Measurements from ENCODE around the gene DPP10.
"Not testable (repeated sequence)": the region's sequence is repeated elsewhere in the genome, so short reads cannot be mapped to it uniquely, and the experiment has no call there.

DPP10 gene

DNA sequence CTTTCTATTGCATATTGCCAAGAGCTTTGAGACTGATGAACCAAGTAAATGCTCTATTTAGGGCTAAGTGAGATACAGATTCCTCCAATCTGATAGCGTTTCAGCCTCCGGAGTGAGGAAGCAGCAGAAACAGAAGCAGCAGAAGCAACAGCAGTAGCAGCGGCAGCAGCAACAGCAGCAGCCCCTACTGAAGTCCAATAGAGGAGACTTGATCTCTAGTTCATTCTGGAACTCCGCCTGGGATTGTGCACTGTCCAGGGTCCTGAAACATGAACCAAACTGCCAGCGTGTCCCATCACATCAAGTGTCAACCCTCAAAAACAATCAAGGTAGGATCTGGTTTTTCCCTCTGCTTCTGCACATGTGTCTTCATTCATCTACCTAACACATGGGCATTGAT is at the start of gene DPP10:
DPP10 (plus strand) TSS at position 132 of the 400 bp plus-strand sequence.
- H3K4me3 Mint-ChIP-seq = no peak within 1 kb of the TSS
- H3K4me1 Mint-ChIP-seq (ENCODE audit: low read depth) = no peaks in the 10 kb centered on the region
- H3K27me3 Mint-ChIP-seq (ENCODE audit: low read depth) = no peaks in the 10 kb centered on the region
- no peak within 1 kb of the TSS for H3K27ac Mint-ChIP-seq
- H3K9me3 Mint-ChIP-seq = no peaks in the 10 kb centered on the region
- DNase-seq (ENCODE audit: low spot score) = no peak
- no peaks in the 10 kb centered on the region for H3K36me3 Mint-ChIP-seq (ENCODE audit: low read depth)

DNA sequence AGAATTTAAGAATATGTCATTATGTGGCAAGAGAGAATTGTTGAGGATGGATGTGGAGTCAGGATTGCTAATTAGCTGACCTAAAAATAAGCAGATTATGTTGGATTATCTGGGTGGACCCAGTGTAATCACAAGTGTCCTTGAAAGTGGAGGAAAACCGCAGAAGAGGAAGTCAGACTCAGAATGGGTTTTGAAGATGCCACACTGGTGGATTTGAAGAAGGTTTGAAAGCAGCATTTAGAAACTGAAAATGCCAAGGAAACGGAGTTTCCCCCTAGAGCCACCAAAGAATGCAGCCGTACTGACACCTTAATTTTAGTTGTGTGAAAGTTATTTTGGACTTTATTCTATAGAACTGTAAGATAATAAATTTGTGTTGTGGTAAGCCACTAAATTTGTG is 41.6 kb upstream of the DPP10 start:
- no peaks in the 10 kb centered on the region for H3K4me1 Mint-ChIP-seq (ENCODE audit: low read depth)
- H3K36me3 Mint-ChIP-seq (ENCODE audit: low read depth) = no peaks in the 10 kb centered on the region
- no peaks in the 10 kb centered on the region for H3K27me3 Mint-ChIP-seq (ENCODE audit: low read depth)
- no peak overlapping the region for H3K27ac Mint-ChIP-seq
- H3K9me3 Mint-ChIP-seq = peaks cover 4% of the 10 kb centered on the region
- H3K4me3 Mint-ChIP-seq = no peak overlapping the region
- DNase-seq (ENCODE audit: low spot score) = no peak

DNA sequence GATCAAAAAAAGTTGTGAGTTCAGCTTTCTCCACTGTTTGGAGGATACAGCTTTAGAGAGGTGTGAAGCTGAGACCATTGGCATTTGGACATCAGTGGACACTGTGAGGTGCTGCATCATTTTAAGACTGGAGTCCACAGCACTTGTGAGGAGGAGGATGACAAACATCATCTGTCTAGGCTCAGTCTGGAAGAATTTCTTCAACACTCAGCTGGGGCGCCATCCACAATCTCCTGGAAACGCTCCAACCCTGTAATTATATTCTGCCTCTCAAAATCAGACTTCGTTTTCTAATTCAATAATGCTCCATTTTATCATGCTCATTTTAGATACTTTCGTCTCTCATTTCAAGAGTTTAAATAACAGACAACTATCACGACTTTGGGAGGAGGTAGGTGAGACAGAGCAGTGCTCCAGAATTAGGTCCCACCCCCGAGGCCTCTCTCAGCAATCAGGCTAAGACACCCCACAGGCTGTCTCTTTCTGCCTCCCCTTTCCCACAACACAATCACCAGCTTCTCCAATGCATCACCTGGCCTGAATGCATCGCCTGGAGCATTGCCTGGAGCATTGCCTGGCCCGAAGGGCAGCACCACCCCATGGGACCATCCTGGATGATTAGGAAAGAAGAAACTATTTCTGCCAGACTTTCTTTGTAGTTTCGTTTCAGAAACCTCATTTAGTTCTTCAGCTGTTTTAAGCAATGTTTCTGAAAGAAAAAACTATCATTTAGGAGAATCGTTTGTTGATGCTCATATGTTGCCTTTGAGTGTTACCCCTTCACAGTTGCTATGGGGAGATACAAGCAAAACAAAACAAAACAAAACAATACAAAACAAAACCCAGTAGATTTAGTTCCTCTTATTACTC is 37.0 kb upstream of the DPP10 start:
- H3K27me3 Mint-ChIP-seq (ENCODE audit: low read depth) = no peaks in the 10 kb centered on the region
- H3K27ac Mint-ChIP-seq = no peak overlapping the region
- no peak for DNase-seq (ENCODE audit: low spot score)
- H3K36me3 Mint-ChIP-seq (ENCODE audit: low read depth) = no peaks in the 10 kb centered on the region
- H3K4me3 Mint-ChIP-seq = no peak overlapping the region
- H3K9me3 Mint-ChIP-seq = peaks cover 7% of the 10 kb centered on the region
- H3K4me1 Mint-ChIP-seq (ENCODE audit: low read depth) = no peaks in the 10 kb centered on the region

DNA sequence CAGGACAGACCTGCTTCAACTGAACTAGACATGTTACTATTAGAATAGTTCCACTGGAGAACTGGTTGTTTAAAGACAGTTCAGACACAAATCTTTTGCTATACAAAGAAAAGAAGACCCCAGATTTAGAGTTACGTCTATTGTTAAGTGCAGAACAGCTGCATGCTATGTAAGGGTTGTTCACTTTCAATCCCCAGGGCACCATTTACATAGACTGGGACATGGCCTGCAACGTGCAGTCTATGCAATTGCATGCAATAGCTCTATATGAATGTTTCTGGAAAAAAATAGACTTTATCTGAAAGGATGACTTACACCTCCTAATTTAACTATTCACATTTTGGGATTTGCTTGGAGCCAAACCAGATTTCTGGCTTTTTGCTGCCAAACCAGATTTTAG is 36.1 kb upstream of the DPP10 start:
- Mint-ChIP-seq H3K27me3 (ENCODE audit: low read depth) (no peaks in the 10 kb centered on the region), H3K4me3 (no peak overlapping the region)

DNA sequence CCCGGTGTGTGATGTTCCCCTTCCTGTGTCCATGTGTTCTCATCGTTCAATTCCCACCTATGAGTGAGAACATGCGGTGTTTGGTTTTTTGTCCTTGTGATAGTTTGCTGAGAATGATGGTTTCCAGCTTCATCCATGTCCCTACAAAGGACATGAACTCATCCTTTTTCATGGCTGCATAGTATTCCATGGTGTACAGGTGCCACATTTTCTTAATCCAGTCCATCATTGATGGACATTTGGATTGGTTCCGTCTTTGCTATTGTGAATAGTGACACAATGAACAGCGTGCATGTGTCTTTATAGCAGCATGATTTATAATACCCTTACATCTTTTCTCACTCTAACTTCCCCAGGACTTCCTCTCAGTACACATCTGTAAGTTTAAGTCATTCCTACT is 35.1 kb upstream of the DPP10 start:
- not testable (repeated sequence) for H3K27me3 Mint-ChIP-seq (ENCODE audit: low read depth); H3K4me3 Mint-ChIP-seq; H3K27ac Mint-ChIP-seq; H3K36me3 Mint-ChIP-seq (ENCODE audit: low read depth); H3K4me1 Mint-ChIP-seq (ENCODE audit: low read depth); DNase-seq (ENCODE audit: low spot score); H3K9me3 Mint-ChIP-seq

More for the DNA sequence above, 36.1 kb upstream of the DPP10 start:
- no peak for DNase-seq (ENCODE audit: low spot score)
- peaks cover 7% of the 10 kb centered on the region for H3K9me3 Mint-ChIP-seq
- no peaks in the 10 kb centered on the region for H3K36me3 Mint-ChIP-seq (ENCODE audit: low read depth)
- H3K27ac Mint-ChIP-seq = no peak overlapping the region
- no peaks in the 10 kb centered on the region for H3K4me1 Mint-ChIP-seq (ENCODE audit: low read depth)

DNA sequence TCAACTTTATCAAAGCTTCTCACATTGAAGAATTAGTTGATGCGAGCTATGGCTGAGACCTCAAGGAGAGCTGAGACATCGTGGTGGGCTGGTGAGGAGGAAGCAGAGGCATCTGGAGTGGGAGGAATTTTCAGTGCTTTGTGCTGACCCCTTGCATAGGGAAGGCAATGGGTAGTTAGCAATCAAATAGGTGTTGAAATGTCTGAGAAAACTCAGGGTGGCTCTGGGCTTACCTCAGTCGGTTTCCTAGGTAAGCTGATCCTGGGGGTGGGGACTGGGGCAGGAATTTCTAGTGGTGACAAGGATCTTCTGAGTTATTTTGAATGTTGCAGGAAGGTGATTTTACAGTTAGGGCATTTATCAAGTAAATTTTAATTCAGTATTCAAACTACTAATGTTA is 20.7 kb upstream of the DPP10 start:
- Mint-ChIP-seq H3K4me1 (ENCODE audit: low read depth) (no peaks in the 10 kb centered on the region), H3K27me3 (ENCODE audit: low read depth) (no peaks in the 10 kb centered on the region), H3K4me3 (no peak overlapping the region), H3K9me3 (no peaks in the 10 kb centered on the region), H3K36me3 (ENCODE audit: low read depth) (no peaks in the 10 kb centered on the region), H3K27ac (no peak overlapping the region)
- DNase-seq (ENCODE audit: low spot score) = no peak

DNA sequence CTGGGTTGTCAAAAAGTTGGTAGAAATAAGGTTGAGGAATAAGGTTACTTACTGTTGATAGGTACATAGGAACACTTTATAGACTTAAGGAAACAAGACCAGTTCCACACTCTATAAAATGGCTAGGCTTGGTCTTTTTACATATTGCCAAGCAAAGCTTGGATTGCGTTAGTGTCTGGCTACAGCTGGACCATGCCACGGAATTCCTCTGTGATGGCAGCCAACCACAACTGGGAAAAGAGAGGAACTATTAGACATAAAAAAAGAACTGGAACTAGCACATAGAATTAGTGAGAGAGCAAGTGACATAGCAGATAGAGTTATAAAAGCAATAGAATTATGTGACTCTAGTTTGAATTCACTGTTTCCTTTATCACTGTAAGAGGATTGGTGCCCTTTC is 17.7 kb upstream of the DPP10 start:
- Mint-ChIP-seq H3K4me1 (ENCODE audit: low read depth) (no peaks in the 10 kb centered on the region), H3K4me3 (no peak overlapping the region), H3K27me3 (ENCODE audit: low read depth) (no peaks in the 10 kb centered on the region), H3K36me3 (ENCODE audit: low read depth) (no peaks in the 10 kb centered on the region), H3K9me3 (no peaks in the 10 kb centered on the region), H3K27ac (no peak overlapping the region)
- DNase-seq (ENCODE audit: low spot score) = no peak

DNA sequence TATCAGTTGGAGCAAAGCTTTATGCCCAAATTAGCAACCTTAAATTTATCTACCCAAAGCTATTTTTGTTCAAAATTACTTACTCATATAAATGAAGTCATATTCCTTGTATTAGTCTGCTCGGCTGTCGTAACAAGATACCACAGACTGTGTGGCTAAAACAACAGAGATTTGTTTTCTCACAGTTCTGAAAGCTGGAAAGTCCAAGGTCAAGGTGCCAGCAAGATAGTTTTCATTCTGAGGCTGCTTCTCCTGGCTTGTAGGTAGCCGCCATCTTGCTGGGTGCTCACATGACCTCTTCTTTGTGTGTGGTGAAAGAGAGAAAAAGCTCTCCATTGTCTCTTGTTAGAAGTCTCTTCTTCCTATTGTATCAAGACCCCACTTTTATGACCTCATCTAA is 15.7 kb upstream of the DPP10 start:
- no peak overlapping the region for H3K27ac Mint-ChIP-seq
- H3K4me1 Mint-ChIP-seq (ENCODE audit: low read depth) = no peaks in the 10 kb centered on the region
- DNase-seq (ENCODE audit: low spot score) = no peak
- H3K27me3 Mint-ChIP-seq (ENCODE audit: low read depth) = no peaks in the 10 kb centered on the region
- no peaks in the 10 kb centered on the region for H3K36me3 Mint-ChIP-seq (ENCODE audit: low read depth)
- no peak overlapping the region for H3K4me3 Mint-ChIP-seq
- H3K9me3 Mint-ChIP-seq = no peaks in the 10 kb centered on the region

DNA sequence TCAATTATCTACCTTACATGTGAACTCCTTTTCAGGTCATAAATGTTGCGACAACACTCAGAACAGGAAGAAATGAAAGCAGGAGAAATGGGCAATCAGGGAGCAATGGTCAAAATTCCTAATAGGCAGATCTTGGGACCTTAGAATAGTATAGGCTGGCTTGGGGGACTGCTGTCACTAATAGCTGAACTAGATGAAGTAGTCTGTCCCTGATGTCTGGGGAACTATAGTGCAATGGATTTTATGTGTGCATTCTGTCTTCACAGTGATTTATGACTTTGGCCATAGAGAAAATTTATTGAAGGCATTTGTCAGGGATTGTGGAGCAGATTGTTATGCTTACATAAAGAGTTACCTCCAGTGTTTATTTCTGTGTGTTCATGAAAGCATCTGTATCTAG is 6.1 kb upstream of the DPP10 start:
- no peak for DNase-seq (ENCODE audit: low spot score)
- H3K27me3 Mint-ChIP-seq (ENCODE audit: low read depth) = no peaks in the 10 kb centered on the region
- no peak overlapping the region for H3K27ac Mint-ChIP-seq
- no peaks in the 10 kb centered on the region for H3K9me3 Mint-ChIP-seq
- no peaks in the 10 kb centered on the region for H3K36me3 Mint-ChIP-seq (ENCODE audit: low read depth)
- no peak overlapping the region for H3K4me3 Mint-ChIP-seq
- no peaks in the 10 kb centered on the region for H3K4me1 Mint-ChIP-seq (ENCODE audit: low read depth)

DNA sequence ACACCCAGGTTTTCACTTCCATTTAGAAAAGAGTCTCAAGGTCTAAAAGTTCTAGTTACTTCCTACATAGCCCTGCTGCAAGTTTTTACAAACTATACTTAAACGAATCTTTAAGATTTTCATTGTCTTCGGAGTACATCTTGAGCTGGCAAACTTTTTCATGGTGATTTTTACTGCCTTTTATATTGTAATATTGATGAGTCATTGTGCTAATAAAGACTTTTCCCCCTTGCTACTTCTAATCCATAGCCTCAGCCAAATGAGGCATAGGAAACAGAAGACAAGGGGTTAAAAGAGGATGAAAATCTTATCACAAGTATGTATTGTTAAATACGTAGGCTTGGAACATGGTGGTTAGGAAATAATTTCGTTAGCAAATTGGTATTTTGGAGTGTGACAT is 4.1 kb downstream of the DPP10 start:
- no peak overlapping the region for H3K4me3 Mint-ChIP-seq
- no peak for DNase-seq (ENCODE audit: low spot score)
- H3K4me1 Mint-ChIP-seq (ENCODE audit: low read depth) = no peaks in the 10 kb centered on the region
- no peaks in the 10 kb centered on the region for H3K36me3 Mint-ChIP-seq (ENCODE audit: low read depth)
- no peak overlapping the region for H3K27ac Mint-ChIP-seq
- H3K27me3 Mint-ChIP-seq (ENCODE audit: low read depth) = no peaks in the 10 kb centered on the region
- H3K9me3 Mint-ChIP-seq = no peaks in the 10 kb centered on the region

DNA sequence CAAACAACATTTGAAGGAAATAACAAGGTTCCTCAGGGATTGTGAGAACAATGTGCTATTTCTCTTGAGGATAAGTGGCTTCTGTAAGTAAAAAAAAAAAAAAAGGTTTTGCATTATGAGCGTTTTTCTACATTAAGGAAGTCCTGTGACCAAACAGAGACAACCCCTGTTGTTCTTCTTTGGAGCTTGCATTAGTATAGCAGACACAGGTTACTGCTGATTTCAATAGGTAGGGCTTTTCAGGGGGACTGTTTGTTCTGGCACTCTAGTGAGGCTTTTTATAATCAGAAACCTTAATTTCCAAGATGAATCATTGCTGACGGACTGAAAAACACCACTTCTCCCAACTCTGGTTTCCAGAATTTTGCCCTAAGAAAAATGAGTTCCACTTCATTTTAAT is 8.2 kb downstream of the DPP10 start:
- DNase-seq (ENCODE audit: low spot score) = no peak
- Mint-ChIP-seq H3K9me3 (no peaks in the 10 kb centered on the region), H3K27ac (no peak overlapping the region), H3K4me1 (ENCODE audit: low read depth) (no peaks in the 10 kb centered on the region), H3K4me3 (no peak overlapping the region), H3K36me3 (ENCODE audit: low read depth) (no peaks in the 10 kb centered on the region), H3K27me3 (ENCODE audit: low read depth) (no peaks in the 10 kb centered on the region)

DNA sequence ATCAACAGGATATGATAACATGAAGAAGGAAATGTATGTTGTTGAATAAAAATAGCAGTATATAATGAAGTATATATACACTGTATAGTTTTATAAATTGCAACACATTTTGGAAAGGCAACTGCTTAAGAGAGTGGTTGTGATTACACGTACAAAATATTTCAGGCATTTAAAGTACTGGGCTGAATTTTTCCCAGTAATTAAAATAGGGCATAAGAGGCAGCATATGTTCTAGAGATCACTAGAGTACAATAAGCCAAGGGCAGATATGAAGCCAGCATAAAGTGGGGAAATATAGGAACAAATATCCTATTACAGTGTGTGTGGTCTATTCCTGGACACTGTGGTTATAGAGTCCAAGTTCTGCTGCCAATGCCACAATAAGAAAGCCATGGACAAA is 14.1 kb downstream of the DPP10 start:
- Mint-ChIP-seq H3K4me3 (no peak overlapping the region), H3K4me1 (ENCODE audit: low read depth) (no peaks in the 10 kb centered on the region), H3K36me3 (ENCODE audit: low read depth) (no peaks in the 10 kb centered on the region), H3K27ac (no peak overlapping the region), H3K9me3 (no peaks in the 10 kb centered on the region), H3K27me3 (ENCODE audit: low read depth) (no peaks in the 10 kb centered on the region)
- DNase-seq (ENCODE audit: low spot score) = no peak

DNA sequence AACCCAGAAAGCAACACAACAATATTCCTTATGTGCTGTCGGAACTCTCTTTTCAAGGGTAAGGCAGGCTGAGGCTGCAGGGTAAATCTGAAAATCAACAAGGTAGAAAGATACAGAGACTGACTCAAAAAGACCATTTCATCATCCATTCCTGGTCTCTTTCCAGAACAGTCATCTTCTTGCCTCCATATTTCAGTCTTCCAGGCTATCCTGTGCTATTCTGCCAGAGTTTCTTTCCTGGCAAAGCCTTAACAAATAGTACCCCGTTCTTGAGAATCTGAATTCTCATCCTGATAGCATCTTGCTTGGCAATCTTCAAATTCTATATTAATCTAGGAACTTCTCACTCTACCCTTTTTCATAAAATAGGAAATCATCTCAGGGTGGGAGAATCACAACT is 15.5 kb downstream of the DPP10 start:
- no peaks in the 10 kb centered on the region for H3K36me3 Mint-ChIP-seq (ENCODE audit: low read depth)
- no peak for DNase-seq (ENCODE audit: low spot score)
- no peaks in the 10 kb centered on the region for H3K9me3 Mint-ChIP-seq
- H3K27me3 Mint-ChIP-seq (ENCODE audit: low read depth) = no peaks in the 10 kb centered on the region
- no peak overlapping the region for H3K27ac Mint-ChIP-seq
- H3K4me1 Mint-ChIP-seq (ENCODE audit: low read depth) = no peaks in the 10 kb centered on the region
- H3K4me3 Mint-ChIP-seq = no peak overlapping the region

DNA sequence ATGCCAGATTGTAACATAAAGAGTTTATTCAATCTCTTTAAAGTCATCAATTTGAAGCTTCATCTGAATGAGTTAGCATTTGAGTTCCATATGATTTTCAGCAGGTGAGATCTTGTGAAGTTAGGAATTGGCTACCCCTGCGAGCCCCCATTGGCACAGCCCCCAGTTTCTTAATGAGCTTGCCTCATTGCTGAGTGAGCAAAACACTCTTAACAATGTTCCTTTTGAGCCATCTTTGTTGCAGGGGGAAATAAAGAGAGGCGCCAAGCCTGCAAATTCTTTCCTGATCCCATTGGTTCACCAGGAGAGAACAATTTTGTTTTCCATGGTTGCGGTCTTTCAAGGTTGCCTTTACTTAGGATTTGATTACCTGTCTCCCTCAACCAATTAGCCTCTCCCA is 18.7 kb downstream of the DPP10 start:
- Mint-ChIP-seq H3K9me3 (no peaks in the 10 kb centered on the region), H3K4me3 (no peak overlapping the region), H3K4me1 (ENCODE audit: low read depth) (no peaks in the 10 kb centered on the region), H3K36me3 (ENCODE audit: low read depth) (no peaks in the 10 kb centered on the region), H3K27ac (no peak overlapping the region), H3K27me3 (ENCODE audit: low read depth) (no peaks in the 10 kb centered on the region)
- no peak for DNase-seq (ENCODE audit: low spot score)

Data from T-helper 2 cell treated with Interferon-gamma antibody and Interleukin-4, amounts not matched to agents 5 μg/mL and 100 μg/mL, for 36 hours (primary cell).